Measurements from ENCODE around the gene IL25. TPM values are rescaled to one million over a fixed set of nuclear protein-coding genes. Genes with fewer than 3 reads are reported as not detected.

Gene IL25
- total RNA-seq, 4 donors from 2014 or later, result not detected

- H3K4me3 ChIP-seq, result no peak overlapping the region
- in situ Hi-C loops (cut with MboI; ENCODE audit: low pct_ligation_motif_present in 1 of 4, low pct_unique_long_range_greater_than_20kb in 1 of 4, low sequenced_read_pairs in 3 of 4), result loop anchor here in 2 of 4 donors (25.0 kb wide), 1 partner anchor 215 kb away; the partner anchor contains the start of genes AP1G2 (in 2 of the 2), THTPA (in 2 of the 2) and ZFHX2 (in 2 of the 2)
- no peaks in the 10 kb centered on the region for H3K36me3 ChIP-seq
- intact Hi-C loops (cut with DNase I; ENCODE audit: low total_unique reads), result no loop called here
- peaks cover 19% of the 10 kb centered on the region for H3K27me3 ChIP-seq
- no peak overlapping the region for H3K27ac ChIP-seq
- TF ChIP-seq, protein P1, sequence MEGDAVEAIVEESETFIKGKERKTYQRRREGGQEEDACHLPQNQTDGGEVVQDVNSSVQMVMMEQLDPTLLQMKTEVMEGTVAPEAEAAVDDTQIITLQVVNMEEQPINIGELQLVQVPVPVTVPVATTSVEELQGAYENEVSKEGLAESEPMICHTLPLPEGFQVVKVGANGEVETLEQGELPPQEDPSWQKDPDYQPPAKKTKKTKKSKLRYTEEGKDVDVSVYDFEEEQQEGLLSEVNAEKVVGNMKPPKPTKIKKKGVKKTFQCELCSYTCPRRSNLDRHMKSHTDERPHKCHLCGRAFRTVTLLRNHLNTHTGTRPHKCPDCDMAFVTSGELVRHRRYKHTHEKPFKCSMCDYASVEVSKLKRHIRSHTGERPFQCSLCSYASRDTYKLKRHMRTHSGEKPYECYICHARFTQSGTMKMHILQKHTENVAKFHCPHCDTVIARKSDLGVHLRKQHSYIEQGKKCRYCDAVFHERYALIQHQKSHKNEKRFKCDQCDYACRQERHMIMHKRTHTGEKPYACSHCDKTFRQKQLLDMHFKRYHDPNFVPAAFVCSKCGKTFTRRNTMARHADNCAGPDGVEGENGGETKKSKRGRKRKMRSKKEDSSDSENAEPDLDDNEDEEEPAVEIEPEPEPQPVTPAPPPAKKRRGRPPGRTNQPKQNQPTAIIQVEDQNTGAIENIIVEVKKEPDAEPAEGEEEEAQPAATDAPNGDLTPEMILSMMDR (IDR thresholded peaks at IDR 0.05), result no peak
- no peak for TF ChIP-seq EP300 (IDR thresholded peaks at IDR 0.05; ENCODE audit: low read depth)
- no peak for TF ChIP-seq POLR2A (IDR thresholded peaks at IDR 0.05)
- TF ChIP-seq POLR2AphosphoS5 (IDR thresholded peaks at IDR 0.05), result no peak
- DNase-seq, result no peak
- H3K4me1 ChIP-seq, result peaks cover 6 to 12% (median 11%) of the 10 kb centered on the region in 4 donors
- 82 to 94% methylated on average over 8 to 19 of the region's 19 CpGs for WGBS, 2 donors (ENCODE audit: low coverage in 1 of 2)
- no peaks in the 10 kb centered on the region for H3K9me3 ChIP-seq
Measured at GRCh38 chr14:23347406-23348296, 25.0 kb upstream of the IL25 start.

DNA sequence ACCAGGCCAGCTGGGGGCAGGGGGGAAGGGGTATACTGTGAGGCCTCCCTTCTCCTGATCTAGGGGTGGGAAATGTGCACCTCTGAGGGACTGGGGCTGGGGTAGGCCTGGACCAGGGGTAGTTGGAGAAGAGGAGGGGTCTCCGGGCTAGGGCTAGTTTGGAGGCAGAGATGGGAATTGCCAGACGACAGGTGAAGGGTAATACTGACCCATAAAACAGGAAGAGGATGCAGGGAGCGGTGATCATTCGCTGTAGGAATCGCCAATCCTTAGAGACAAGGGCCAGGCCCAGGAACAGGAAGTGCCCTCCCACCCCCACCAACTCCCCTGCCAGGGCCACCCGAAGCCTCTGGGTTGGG lies 24.3 kb upstream of the IL25 start:
- no peaks in the 10 kb centered on the region for H3K36me3 ChIP-seq
- intact Hi-C loops (cut with DNase I; ENCODE audit: low total_unique reads), result no loop called here
- peaks cover 25% of the 10 kb centered on the region for H3K27me3 ChIP-seq
- H3K27ac ChIP-seq, result no peak overlapping the region
- no peak overlapping the region for H3K4me3 ChIP-seq
- H3K4me1 ChIP-seq, result peaks cover 6 to 17% (median 13%) of the 10 kb centered on the region in 4 donors
- WGBS, 2 donors (ENCODE audit: low coverage in 1 of 2), result 80 to 92% methylated on average over 5 to 6 of the region's 6 CpGs
- in situ Hi-C loops (cut with MboI; ENCODE audit: low pct_ligation_motif_present in 1 of 4, low pct_unique_long_range_greater_than_20kb in 1 of 4, low sequenced_read_pairs in 3 of 4), result loop anchor here in 2 of 4 donors (25.0 kb wide), 1 partner anchor 214 kb away; the partner anchor contains the start of genes AP1G2 (in 2 of the 2), THTPA (in 2 of the 2) and ZFHX2 (in 2 of the 2)
- no peak for DNase-seq
- TF ChIP-seq POLR2A (IDR thresholded peaks at IDR 0.05), result no peak
- no peak for TF ChIP-seq POLR2AphosphoS5 (IDR thresholded peaks at IDR 0.05)
- no peak for TF ChIP-seq EP300 (IDR thresholded peaks at IDR 0.05; ENCODE audit: low read depth)
- TF ChIP-seq, protein P1 (IDR thresholded peaks at IDR 0.05), result no peak
- H3K9me3 ChIP-seq, result no peaks in the 10 kb centered on the region

- H3K27me3 ChIP-seq, result peaks cover 35% of the 10 kb centered on the region
- peaks cover 6 to 17% (median 13%) of the 10 kb centered on the region in 4 donors for H3K4me1 ChIP-seq
- H3K36me3 ChIP-seq, result no peaks in the 10 kb centered on the region
- no peak overlapping the region for H3K27ac ChIP-seq
- intact Hi-C loops (cut with DNase I; ENCODE audit: low total_unique reads) (no loop called here), in situ Hi-C loops (cut with MboI; ENCODE audit: low pct_ligation_motif_present in 1 of 4, low pct_unique_long_range_greater_than_20kb in 1 of 4, low sequenced_read_pairs in 3 of 4) (loop anchor here in 2 of 4 donors (25.0 kb wide), 1 partner anchor 213 kb away; the partner anchor contains the start of genes AP1G2 (in 2 of the 2), THTPA (in 2 of the 2) and ZFHX2 (in 2 of the 2))
- TF ChIP-seq, protein P1 (IDR thresholded peaks at IDR 0.05), result no peak
- no peak for TF ChIP-seq POLR2AphosphoS5 (IDR thresholded peaks at IDR 0.05)
- no peak for TF ChIP-seq POLR2A (IDR thresholded peaks at IDR 0.05)
- no peak for TF ChIP-seq EP300 (IDR thresholded peaks at IDR 0.05; ENCODE audit: low read depth)
- no peak overlapping the region for H3K4me3 ChIP-seq
- no peaks in the 10 kb centered on the region for H3K9me3 ChIP-seq
- WGBS, 2 donors (ENCODE audit: low coverage in 1 of 2), result 80 to 94% methylated on average over 2 to 8 of the region's 8 CpGs
- no peak for DNase-seq
Measured at GRCh38 chr14:23349156-23349845, 23.3 kb upstream of the IL25 start.
